GM18511 (cell line): ENCODE measurements around the gene SLC25A34.

Experiments
- ATAC-seq: cut with Tn5 transposase; IDR thresholded peaks from one replicate; pipeline ENCODE4 v1.9.1; 2021; ENCODE audit warnings: mild to moderate bottlenecking, moderate library complexity; ENCODE audit not compliant: unreplicated experiment

The SLC25A34 gene

GRCh38 chr1:15712168-15712567 lies 23.9 kb upstream of the SLC25A34 start:
- ATAC-seq = no peak

GRCh38 chr1:15714406-15715136 lies 21.5 kb upstream of the SLC25A34 start:
- no peak for ATAC-seq

- ATAC-seq = no peak
These were observed 18.5 kb upstream of the SLC25A34 start for GRCh38 chr1:15717418-15718125.

- no peak for ATAC-seq
These were observed 17.9 kb upstream of the SLC25A34 start for GRCh38 chr1:15718199-15718601.

GRCh38 chr1:15719381-15720120 lies 16.5 kb upstream of the SLC25A34 start:
- no peak for ATAC-seq

- ATAC-seq = no peak
These were observed 15.2 kb upstream of the SLC25A34 start for GRCh38 chr1:15720861-15721260.

- ATAC-seq = no peak
These were observed 13.6 kb upstream of the SLC25A34 start for GRCh38 chr1:15722411-15722810.

GRCh38 chr1:15722836-15723532 lies 13.1 kb upstream of the SLC25A34 start:
- no peak for ATAC-seq

- ATAC-seq = no peak
These were observed 12.3 kb upstream of the SLC25A34 start for GRCh38 chr1:15723631-15724246.

GRCh38 chr1:15724949-15725880 lies 10.8 kb upstream of the SLC25A34 start:
- no peak for ATAC-seq

- no peak for ATAC-seq
These were observed 9.6 kb upstream of the SLC25A34 start for GRCh38 chr1:15726508-15726907.

- ATAC-seq = no peak
These were observed 9.0 kb upstream of the SLC25A34 start for GRCh38 chr1:15727021-15727420.

- no peak for ATAC-seq
These were observed 8.6 kb upstream of the SLC25A34 start for GRCh38 chr1:15727424-15727823.

GRCh38 chr1:15727866-15728534 lies 8.1 kb upstream of the SLC25A34 start:
- ATAC-seq = no peak

- ATAC-seq = no peak
These were observed 7.0 kb upstream of the SLC25A34 start for GRCh38 chr1:15728937-15729657.

- no peak for ATAC-seq
These were observed 5.6 kb upstream of the SLC25A34 start for GRCh38 chr1:15730423-15730822.

- ATAC-seq = no peak
These were observed 5.1 kb upstream of the SLC25A34 start for GRCh38 chr1:15730936-15731335.
